ENCODE data around the gene POGZ.

DNA sequence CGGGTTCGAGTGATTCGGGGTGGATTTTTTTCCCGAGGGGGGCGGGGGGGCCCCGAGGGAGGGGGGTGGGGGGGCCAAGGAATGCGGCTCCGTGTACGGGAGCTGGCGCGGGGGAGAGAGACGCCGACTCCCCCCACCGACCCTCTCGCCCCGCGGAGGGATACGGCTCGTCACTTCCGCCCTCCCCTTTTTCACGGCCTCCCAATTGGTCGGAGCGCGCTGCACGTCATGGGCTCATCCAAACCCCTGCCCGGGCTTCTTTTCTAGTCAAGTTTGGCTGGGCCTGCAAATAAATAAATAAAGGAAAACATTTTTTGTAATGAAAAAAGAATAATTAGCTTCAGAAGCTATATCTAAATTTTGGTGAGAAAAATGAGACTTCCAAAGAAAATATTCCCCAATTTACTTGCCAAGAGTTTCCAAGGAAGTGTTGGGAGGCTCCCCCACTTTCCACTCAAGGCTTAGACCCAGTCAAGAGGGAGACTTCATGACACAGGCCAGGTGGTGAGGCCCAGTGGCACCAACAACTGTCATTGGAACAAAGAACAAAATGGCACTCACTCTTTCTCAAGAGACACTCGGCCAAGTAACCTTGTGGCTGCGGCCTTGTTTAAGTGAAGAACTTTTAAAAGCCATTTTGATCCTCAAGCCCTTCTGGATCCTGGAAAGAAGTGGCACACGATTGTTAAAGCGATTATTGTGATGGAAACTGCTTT, at the start of gene POGZ:
- TF ChIP-seq CTCF (IDR thresholded peaks at IDR 0.05; ENCODE audit: poor library complexity) = no peak
- TF ChIP-seq EZH2 (IDR thresholded peaks at IDR 0.05; ENCODE audit: borderline replicate concordance) = no peak
- no peak for TF ChIP-seq EZH2phosphoT487 (IDR thresholded peaks at IDR 0.05; ENCODE audit: low read depth, severe bottlenecking, unreplicated experiment)

Data from hepatocyte (in vitro differentiated cells).